ENCODE measurements around the gene HTR1D.
"Not testable (repeated sequence)": the region's sequence is repeated elsewhere in the genome, so short reads cannot be mapped to it uniquely, and the experiment has no call there.

The HTR1D gene

GRCh38 chr1:23217421-23218115 is at the start of gene HTR1D:
HTR1D (minus strand) TSS chr1:23217502; CDS start chr1:23194219, 23,283 bp downstream.
- no peak for DNase-seq

GRCh38 chr1:23263380-23263887 is 46.1 kb upstream of the HTR1D start:
- DNase-seq: no peak

- not testable (repeated sequence) for DNase-seq
Observed at GRCh38 chr1:23258082-23258481, 40.8 kb upstream of the HTR1D start.

GRCh38 chr1:23257371-23257770 is 40.1 kb upstream of the HTR1D start:
- not testable (repeated sequence) for DNase-seq

- no peak for DNase-seq
Observed at GRCh38 chr1:23254584-23254983, 37.3 kb upstream of the HTR1D start.

GRCh38 chr1:23251812-23252211 is 34.5 kb upstream of the HTR1D start:
- no peak for DNase-seq

GRCh38 chr1:23249787-23250454 is 32.6 kb upstream of the HTR1D start:
- DNase-seq: no peak

- no peak for DNase-seq
Observed at GRCh38 chr1:23247276-23247675, 30.0 kb upstream of the HTR1D start.

GRCh38 chr1:23246274-23246673 is 29.0 kb upstream of the HTR1D start:
- no peak for DNase-seq

- no peak for DNase-seq
Observed at GRCh38 chr1:23244256-23244761, 27.0 kb upstream of the HTR1D start.

- DNase-seq: no peak
Observed at GRCh38 chr1:23242414-23242813, 25.1 kb upstream of the HTR1D start.

- no peak for DNase-seq
Observed at GRCh38 chr1:23239638-23240295, 22.5 kb upstream of the HTR1D start.

- no peak for DNase-seq
Observed at GRCh38 chr1:23238565-23238964, 21.3 kb upstream of the HTR1D start.

- no peak for DNase-seq
Observed at GRCh38 chr1:23237508-23237907, 20.2 kb upstream of the HTR1D start.

- no peak for DNase-seq
Observed at GRCh38 chr1:23227806-23228205, 10.5 kb upstream of the HTR1D start.

GRCh38 chr1:23224739-23225648 is 7.7 kb upstream of the HTR1D start:
- DNase-seq: no peak

- DNase-seq: not testable (repeated sequence)
Observed at GRCh38 chr1:23223963-23224362, 6.7 kb upstream of the HTR1D start.

GRCh38 chr1:23223490-23223951 is 6.2 kb upstream of the HTR1D start:
- DNase-seq: not testable (repeated sequence)

GRCh38 chr1:23222742-23223141 is 5.4 kb upstream of the HTR1D start:
- DNase-seq: no peak

- no peak for DNase-seq
Observed at GRCh38 chr1:23222331-23222730, 5.0 kb upstream of the HTR1D start.

GRCh38 chr1:23221107-23221506 is 3.8 kb upstream of the HTR1D start:
- no peak for DNase-seq

- DNase-seq: no peak
Observed at GRCh38 chr1:23216771-23217420, 406 bp downstream of the HTR1D start.

Data from NCI-H2171 (cell line).